ENCODE measurements around the gene EPOP.
A peak's percentile ranks its signal among the peaks of the same experiment; 100 is the strongest.

EPOP gene

GRCh38 chr17:38674014-38674748, 576 bp downstream of the EPOP start:
- DNase-seq: peak in 1 of 58 donors; percentile 41

- DNase-seq: no peak
Measured at GRCh38 chr17:38673707-38674013, 1.1 kb downstream of the EPOP start.

- no peak for DNase-seq
Measured at GRCh38 chr17:38672788-38673706, 1.7 kb downstream of the EPOP start.

GRCh38 chr17:38671939-38672720, 2.6 kb downstream of the EPOP start:
- DNase-seq: no peak

GRCh38 chr17:38669520-38669919, 5.2 kb downstream of the EPOP start:
- no peak for DNase-seq

GRCh38 chr17:38667787-38668122, 7.0 kb downstream of the EPOP start:
- DNase-seq: no peak

GRCh38 chr17:38667099-38667786, 7.5 kb downstream of the EPOP start:
- DNase-seq: peak in 50 of 58 donors; percentile 12 to 74 (median 40)

- DNase-seq: no peak
Measured at GRCh38 chr17:38663964-38664644, 10.7 kb downstream of the EPOP start.

- DNase-seq: peak in 45 of 58 donors; percentile 16 to 82 (median 49)
Measured at GRCh38 chr17:38663125-38663751, 11.5 kb downstream of the EPOP start.

GRCh38 chr17:38660097-38661025, 14.4 kb downstream of the EPOP start:
- DNase-seq: peak in 2 of 58 donors; percentile 20 to 23

GRCh38 chr17:38659415-38659814, 15.3 kb downstream of the EPOP start:
- DNase-seq: no peak

GRCh38 chr17:38658741-38659345, 15.9 kb downstream of the EPOP start:
- DNase-seq: peak in 39 of 58 donors; percentile 9 to 68 (median 35)

GRCh38 chr17:38657824-38658740, 16.7 kb downstream of the EPOP start:
- no peak for DNase-seq

- DNase-seq: peak in 55 of 58 donors; percentile 17 to 85 (median 62)
Measured at GRCh38 chr17:38656959-38657823, 17.6 kb downstream of the EPOP start.

- no peak for DNase-seq
Measured at GRCh38 chr17:38654411-38655398, 20.1 kb downstream of the EPOP start.
